IPS-18a (cell line): ENCODE data around the gene BRD9.

Experiments used
- H3K27ac ChIP-seq: one replicate; pipeline ENCODE4 v1.5.1; 2013; ENCODE audit warnings: low read length
- H3K27me3 ChIP-seq: one replicate; pipeline ENCODE4 v1.6.1; 2013; ENCODE audit warnings: mild to moderate bottlenecking, low read length; ENCODE audit not compliant: control insufficient read depth, insufficient read depth
- H3K36me3 ChIP-seq: one replicate; pipeline ENCODE4 v1.6.1; 2013; ENCODE audit warnings: low read depth, low read length; ENCODE audit not compliant: control insufficient read depth
- H3K4me1 ChIP-seq: one replicate; pipeline ENCODE4 v1.6.1; 2013; ENCODE audit warnings: low read depth, low read length; ENCODE audit not compliant: control insufficient read depth
- H3K4me3 ChIP-seq: one replicate; pipeline ENCODE4 v1.5.1; 2013; ENCODE audit warnings: low read length
- H3K9ac ChIP-seq: one replicate; pipeline ENCODE4 v1.6.1; 2013; ENCODE audit warnings: mild to moderate bottlenecking, low read length, moderate library complexity
- H3K9me3 ChIP-seq: one replicate; pipeline ENCODE4 v1.6.1; 2013; ENCODE audit warnings: low read depth, low read length; ENCODE audit not compliant: control insufficient read depth

BRD9 gene

DNA sequence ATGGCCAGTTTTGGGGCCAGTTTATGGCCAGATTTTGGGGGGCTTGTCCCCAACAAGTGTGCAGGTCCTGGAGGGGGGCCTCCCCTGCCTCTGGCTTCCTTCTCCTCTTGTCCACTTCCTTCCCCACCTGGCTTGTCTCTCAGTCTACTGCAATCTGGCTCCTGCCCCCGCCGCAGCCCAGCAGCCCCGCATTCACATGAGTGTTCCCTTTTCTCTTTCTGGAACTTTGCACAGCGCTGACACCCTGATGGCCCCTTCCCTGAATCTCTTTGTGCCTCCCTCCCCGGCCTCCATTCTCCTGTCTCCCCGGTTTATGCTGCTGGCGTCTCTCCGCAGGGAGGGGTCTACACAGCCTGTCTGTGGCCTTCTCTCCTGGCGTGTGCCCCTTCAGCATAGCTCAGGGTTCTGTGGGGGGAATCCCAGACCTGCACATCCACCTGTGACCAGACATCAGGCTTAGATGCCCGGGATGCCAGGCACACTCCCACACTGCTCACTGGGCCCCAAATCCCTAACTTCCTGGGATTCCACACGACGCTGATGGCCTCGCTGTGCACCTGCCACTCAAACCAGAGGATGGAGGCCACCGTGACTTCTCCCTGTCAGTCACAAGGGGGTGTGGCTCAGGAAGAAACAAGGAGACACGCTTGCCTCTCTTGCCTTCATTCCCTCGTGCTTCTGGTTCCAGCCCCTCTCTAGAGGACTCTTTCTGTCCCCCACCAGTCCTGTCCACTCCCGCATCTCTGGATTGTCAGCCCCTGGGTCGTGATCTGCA is 17.6 kb upstream of the BRD9 start:
- peaks cover 56% of the 10 kb centered on the region for H3K36me3 ChIP-seq
- no peaks in the 10 kb centered on the region for H3K4me1 ChIP-seq
- H3K9me3 ChIP-seq = no peaks in the 10 kb centered on the region
- no peak overlapping the region for H3K4me3 ChIP-seq
- no peaks in the 10 kb centered on the region for H3K27me3 ChIP-seq
- no peak overlapping the region for H3K9ac ChIP-seq
- H3K27ac ChIP-seq = no peak overlapping the region

DNA sequence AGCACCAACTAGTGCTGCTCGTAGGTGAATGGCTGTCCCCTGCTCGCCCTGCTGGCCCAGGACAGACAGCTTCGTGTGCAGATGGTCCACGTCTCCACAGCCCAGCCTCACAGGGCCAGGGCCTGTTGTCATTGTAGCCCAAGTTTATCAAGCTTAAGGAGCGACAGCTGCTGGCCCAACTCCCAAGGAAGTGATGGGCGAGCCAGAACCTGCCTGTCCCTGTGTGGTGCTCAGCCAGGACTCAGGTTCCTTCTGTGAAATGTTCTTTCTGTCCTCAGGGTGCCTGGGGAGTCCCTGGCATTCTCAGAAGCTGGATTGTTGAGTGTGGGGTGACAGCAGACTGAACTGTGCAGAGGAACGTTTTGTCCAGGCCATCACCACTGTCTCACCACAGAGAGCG is 16.5 kb upstream of the BRD9 start:
- peaks cover 56% of the 10 kb centered on the region for H3K36me3 ChIP-seq

DNA sequence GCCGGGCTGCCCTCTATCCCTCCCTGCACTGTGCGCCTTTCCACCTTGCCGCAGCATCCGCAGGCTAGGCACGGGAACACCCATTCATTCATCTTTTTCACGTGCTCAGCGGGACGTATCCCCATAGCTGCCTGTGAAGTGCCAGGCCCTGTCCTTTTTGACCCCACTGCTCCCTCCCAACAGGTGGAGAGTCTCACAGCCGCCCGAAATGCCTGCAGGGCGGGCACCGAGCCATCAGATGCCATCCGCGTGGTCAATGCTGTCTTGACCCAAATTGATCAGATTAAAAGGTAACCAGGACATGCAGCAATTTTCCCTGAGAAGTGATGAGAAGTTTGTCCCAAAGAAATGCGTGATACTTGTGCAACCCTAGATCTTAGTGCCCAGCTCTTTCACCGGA is 15.6 kb upstream of the BRD9 start:
- Histone ChIP-seq H3K4me3 (no peak overlapping the region), H3K27ac (no peak overlapping the region), H3K27me3 (no peaks in the 10 kb centered on the region), H3K9me3 (no peaks in the 10 kb centered on the region), H3K36me3 (peaks cover 56% of the 10 kb centered on the region), H3K4me1 (no peaks in the 10 kb centered on the region), H3K9ac (no peak overlapping the region)

More for the DNA sequence above, 16.5 kb upstream of the BRD9 start:
- H3K27ac ChIP-seq = no peak overlapping the region
- no peaks in the 10 kb centered on the region for H3K27me3 ChIP-seq
- H3K9me3 ChIP-seq = no peaks in the 10 kb centered on the region
- no peak overlapping the region for H3K9ac ChIP-seq
- no peaks in the 10 kb centered on the region for H3K4me1 ChIP-seq
- no peak overlapping the region for H3K4me3 ChIP-seq

DNA sequence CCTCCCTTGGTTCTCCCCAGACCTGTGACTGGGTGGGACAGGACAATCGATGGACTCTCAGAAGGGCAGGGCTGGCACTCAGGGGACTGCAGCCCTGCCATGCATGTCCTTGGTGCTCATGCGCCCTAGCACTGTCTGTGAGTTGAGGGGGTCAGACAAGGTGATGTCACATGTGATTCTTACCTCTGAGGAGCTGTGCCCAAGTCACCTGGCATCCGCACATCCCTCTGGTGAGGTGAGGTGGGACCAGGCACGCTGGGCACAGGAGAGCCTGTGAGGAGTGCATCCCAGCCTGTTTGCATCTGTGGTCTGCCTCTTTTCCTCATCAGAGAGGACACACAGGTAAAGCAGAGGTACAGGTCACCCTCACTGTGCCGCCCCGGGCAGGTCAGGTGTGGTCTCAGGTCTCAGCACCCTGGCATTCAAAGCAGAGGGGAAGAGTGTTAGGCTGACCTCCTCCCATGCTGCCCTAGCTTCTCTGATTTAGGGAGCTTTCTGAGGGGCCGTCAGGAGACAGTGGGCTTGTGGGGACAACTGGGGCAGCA is 14.8 kb upstream of the BRD9 start:
- no peaks in the 10 kb centered on the region for H3K27me3 ChIP-seq
- no peak overlapping the region for H3K9ac ChIP-seq
- H3K36me3 ChIP-seq = peaks cover 60% of the 10 kb centered on the region

DNA sequence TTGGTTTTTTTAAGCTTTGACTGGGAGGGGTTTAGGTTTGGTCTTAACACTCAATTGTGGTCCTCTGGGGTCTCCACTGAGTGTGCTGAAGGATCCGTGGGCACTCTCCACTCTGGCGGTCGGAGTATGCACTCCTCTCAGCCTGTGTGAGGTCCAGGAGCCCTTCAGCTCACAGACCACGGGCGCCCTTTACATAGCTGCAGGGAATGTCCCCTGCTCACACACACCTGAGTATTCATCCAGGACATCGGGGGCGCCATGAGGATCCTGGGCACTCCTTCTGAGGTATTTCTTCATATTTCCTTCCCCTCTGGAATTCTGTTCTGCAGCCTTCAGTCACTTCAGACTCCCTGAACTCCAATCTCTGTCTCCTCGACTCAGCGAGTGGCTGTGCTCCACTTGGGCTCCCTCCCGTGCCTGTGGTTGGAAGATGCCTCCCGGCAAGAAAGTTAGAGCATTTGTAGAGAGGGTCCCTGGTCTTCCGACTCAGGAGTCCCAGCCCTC is 12.6 kb upstream of the BRD9 start:
- no peaks in the 10 kb centered on the region for H3K9me3 ChIP-seq
- H3K4me1 ChIP-seq = no peaks in the 10 kb centered on the region
- no peak overlapping the region for H3K4me3 ChIP-seq
- no peak overlapping the region for H3K27ac ChIP-seq
- H3K36me3 ChIP-seq = peaks cover 82% of the 10 kb centered on the region
- H3K9ac ChIP-seq = no peak overlapping the region
- H3K27me3 ChIP-seq = no peaks in the 10 kb centered on the region

More for the DNA sequence above, 14.8 kb upstream of the BRD9 start:
- Histone ChIP-seq H3K27ac (no peak overlapping the region), H3K9me3 (no peaks in the 10 kb centered on the region), H3K4me1 (no peaks in the 10 kb centered on the region), H3K4me3 (no peak overlapping the region)

DNA sequence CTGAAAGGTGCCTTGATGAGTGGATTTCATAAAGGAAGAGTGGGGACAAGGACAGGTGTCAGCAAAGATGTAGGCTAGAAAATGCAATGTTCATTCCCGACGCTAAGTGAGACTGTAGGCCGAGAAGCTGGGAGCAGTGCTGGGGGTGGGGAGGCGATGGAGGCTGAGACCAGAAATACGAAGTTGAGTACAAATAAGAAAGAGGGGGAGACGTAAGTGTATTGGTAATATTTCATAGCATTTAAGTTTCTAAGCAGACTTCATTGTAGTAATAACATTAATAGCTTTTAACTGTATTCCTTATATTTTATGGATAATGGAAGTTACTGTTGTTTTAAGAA is 11.1 kb upstream of the BRD9 start:
- H3K9me3 ChIP-seq = no peaks in the 10 kb centered on the region
- no peak overlapping the region for H3K27ac ChIP-seq
- no peaks in the 10 kb centered on the region for H3K27me3 ChIP-seq
- no peaks in the 10 kb centered on the region for H3K4me1 ChIP-seq
- no peak overlapping the region for H3K4me3 ChIP-seq
- H3K9ac ChIP-seq = no peak overlapping the region
- H3K36me3 ChIP-seq = peaks cover 78% of the 10 kb centered on the region

DNA sequence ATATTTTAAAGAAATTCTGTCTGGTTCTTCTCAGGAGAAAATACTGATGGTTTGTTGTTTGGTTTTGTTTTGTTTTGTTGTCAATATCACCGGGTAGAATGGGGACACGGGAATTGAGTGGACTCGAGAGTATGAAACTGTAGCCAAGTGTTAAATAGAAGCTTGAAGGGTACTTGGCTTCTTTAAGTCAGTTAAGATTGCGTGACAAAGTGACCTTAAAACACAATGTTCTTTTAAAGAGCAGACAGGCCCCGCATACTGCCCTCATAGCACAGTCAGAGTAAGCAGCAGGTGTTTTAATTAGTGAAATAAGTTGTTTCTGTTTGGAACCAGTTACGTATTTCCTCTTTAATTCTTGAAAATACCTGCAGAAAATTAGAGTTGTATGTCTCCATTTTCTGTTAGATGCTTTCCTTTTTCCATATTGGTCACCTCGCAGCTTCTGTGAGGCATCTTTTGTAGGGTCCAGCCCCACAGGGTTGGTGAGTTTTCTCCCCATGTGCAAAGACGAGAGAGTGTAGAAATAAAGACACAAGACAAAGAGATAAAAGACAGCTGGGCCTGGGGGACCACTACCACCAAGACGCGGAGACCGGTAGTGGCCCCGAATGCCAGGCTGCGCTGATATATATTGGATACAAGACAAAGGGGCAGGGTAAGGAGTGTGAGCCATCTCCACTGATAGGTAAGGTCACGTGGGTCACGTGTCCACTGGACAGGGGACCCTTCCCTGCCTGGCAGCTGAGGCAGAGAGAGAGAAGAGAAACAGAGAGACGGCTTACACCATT is 9.7 kb upstream of the BRD9 start:
- H3K4me1 ChIP-seq = no peaks in the 10 kb centered on the region
- no peaks in the 10 kb centered on the region for H3K9me3 ChIP-seq
- no peak overlapping the region for H3K27ac ChIP-seq
- peaks cover 66% of the 10 kb centered on the region for H3K36me3 ChIP-seq
- H3K4me3 ChIP-seq = no peak overlapping the region
- no peak overlapping the region for H3K9ac ChIP-seq
- H3K27me3 ChIP-seq = no peaks in the 10 kb centered on the region

DNA sequence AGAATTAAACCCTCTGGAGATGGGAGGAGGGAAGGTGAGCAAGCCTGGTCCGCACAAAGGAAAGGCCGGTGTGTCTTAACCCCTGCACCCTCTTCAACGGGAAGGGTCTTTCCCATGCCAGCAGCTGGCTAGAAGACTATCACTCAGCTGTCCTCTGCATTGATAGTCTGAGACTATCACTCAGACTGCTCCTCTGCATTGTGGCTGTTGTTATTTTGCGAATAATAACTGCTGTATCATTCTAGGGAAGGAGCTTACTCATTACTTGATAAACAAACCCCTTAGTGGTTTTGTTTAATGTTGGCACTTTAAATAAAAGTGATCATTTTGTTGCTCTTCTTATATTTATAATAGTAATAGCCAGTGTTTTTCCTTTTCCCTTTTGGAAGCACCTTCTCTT is 8.2 kb upstream of the BRD9 start:
- H3K27me3 ChIP-seq = no peaks in the 10 kb centered on the region
- peaks cover 67% of the 10 kb centered on the region for H3K36me3 ChIP-seq

DNA sequence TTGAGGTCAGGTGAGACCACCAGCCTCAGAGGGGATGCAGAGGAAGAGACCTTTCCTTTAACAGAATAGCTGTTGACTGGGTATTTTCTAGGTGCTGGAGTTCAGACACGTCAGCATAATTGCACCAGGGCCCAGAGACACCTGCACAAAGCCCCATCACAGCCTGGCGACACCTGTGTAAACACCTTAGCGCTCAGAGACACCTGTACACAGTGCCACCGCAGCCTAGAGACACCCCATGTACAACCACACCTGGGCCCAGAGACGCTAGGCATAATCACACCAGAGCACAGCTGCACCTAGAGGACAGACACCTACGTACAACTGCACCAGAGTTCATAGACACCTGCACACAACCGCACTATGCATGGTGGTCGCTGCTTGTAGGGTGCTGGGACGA is 1.1 kb upstream of the BRD9 start:
- H3K27ac ChIP-seq = no peak overlapping the region
- H3K36me3 ChIP-seq = peaks cover 48% of the 10 kb centered on the region
- H3K9ac ChIP-seq = peak overlapping the region; percentile 94
- H3K4me3 ChIP-seq = peak overlapping the region; percentile 97
- H3K27me3 ChIP-seq = no peaks in the 10 kb centered on the region
- no peaks in the 10 kb centered on the region for H3K4me1 ChIP-seq
- no peaks in the 10 kb centered on the region for H3K9me3 ChIP-seq

More for the DNA sequence above, 8.2 kb upstream of the BRD9 start:
- Histone ChIP-seq H3K9ac (no peak overlapping the region), H3K4me3 (no peak overlapping the region), H3K27ac (no peak overlapping the region), H3K9me3 (no peaks in the 10 kb centered on the region), H3K4me1 (no peaks in the 10 kb centered on the region)

DNA sequence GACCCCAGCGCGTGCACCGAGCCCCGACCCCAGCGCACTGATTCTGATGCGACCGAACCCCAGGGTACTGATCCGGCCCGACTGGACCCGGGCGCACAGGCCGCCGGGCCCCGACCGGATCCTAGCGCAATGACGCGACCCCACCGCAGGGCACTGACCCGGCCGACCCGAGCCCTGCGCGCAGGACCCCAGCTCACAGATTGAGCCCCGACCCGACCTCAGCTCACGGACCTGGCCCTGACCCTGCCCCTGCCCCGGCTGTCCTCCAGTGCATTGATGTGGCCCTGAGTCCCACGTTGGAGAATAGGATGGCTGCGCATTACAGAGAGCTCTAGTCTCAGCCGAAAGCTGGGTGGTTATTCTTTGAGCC is 521 bp upstream of the BRD9 start:
- Histone ChIP-seq H3K36me3 (peaks cover 54% of the 10 kb centered on the region), H3K9me3 (no peaks in the 10 kb centered on the region), H3K4me3 (peak overlapping the region; percentile 97), H3K27me3 (no peaks in the 10 kb centered on the region), H3K4me1 (no peaks in the 10 kb centered on the region), H3K9ac (peak overlapping the region; percentile 94), H3K27ac (no peak overlapping the region)

DNA sequence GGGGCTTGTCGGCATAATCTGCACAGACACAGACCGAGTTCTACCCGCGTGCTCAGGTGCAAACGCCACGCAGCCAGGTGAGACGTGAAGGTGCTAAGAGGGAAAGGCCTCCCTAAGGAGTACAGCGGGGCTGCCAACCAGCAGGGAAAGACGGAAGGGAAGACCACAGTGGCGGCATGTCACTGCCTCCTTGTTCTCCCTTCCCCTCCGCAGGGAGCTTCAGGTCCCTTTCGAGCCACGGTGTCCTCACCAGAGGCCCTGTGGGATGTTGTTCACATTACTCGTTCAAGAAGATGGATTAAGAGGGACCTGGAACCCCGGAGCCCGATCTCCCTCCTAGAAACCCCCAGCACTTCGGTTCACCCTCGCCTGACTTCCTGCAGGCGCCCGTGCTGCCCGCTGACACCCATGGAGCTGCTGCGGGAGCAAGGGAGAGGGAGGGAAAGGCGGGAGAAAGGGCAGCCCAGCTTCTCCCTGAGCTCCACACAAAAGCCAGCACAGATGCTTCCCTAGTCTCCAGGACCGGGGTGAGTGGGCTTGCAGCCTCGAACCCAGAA is 686 bp downstream of the BRD9 start:
- Histone ChIP-seq H3K4me3 (peak overlapping the region; percentile 97), H3K9ac (peak overlapping the region; percentile 94), H3K9me3 (no peaks in the 10 kb centered on the region), H3K27ac (peak overlapping the region; percentile 81), H3K27me3 (no peaks in the 10 kb centered on the region), H3K36me3 (peaks cover 64% of the 10 kb centered on the region), H3K4me1 (no peaks in the 10 kb centered on the region)
